Measurements from ENCODE around the gene IFNA8.

IFNA8 gene

DNA sequence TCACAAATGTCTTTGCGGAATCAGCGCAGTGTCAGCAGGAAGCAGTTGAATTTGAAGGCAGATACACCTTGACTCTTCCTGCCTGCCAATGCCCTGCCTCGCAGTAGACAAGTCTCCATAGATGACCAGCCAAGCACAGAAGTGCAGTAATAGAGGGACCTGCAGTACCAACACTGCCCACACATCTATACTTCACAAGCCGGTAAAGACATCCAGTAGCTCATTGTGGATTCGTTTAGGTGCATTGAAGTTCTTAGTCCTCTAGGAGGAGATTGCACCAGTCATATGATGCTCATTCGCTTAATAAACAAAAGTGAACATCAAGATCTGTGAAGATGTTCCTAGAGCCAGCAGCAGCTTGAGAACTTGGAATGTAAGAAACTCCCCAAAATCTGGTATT, 16.6 kb upstream of the IFNA8 start:
- no peak overlapping the region for H3K9ac ChIP-seq (ENCODE audit: low read length)
- H3K27ac ChIP-seq (ENCODE audit: low read depth, low read length), result no peak overlapping the region
- TF ChIP-seq, protein P1, sequence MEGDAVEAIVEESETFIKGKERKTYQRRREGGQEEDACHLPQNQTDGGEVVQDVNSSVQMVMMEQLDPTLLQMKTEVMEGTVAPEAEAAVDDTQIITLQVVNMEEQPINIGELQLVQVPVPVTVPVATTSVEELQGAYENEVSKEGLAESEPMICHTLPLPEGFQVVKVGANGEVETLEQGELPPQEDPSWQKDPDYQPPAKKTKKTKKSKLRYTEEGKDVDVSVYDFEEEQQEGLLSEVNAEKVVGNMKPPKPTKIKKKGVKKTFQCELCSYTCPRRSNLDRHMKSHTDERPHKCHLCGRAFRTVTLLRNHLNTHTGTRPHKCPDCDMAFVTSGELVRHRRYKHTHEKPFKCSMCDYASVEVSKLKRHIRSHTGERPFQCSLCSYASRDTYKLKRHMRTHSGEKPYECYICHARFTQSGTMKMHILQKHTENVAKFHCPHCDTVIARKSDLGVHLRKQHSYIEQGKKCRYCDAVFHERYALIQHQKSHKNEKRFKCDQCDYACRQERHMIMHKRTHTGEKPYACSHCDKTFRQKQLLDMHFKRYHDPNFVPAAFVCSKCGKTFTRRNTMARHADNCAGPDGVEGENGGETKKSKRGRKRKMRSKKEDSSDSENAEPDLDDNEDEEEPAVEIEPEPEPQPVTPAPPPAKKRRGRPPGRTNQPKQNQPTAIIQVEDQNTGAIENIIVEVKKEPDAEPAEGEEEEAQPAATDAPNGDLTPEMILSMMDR (IDR thresholded peaks at IDR 0.05; ENCODE audit: insufficient read depth, low read length, poor library complexity, severe bottlenecking), result no peak
- no peak for TF ChIP-seq EZH2phosphoT487 (conservative IDR thresholded peaks at IDR 0.05; ENCODE audit: low read length)
- no peaks in the 10 kb centered on the region for H3K27me3 ChIP-seq (ENCODE audit: low read length)
- H3K79me2 ChIP-seq (ENCODE audit: insufficient read depth, low read length), result no peaks in the 10 kb centered on the region
- H3K36me3 ChIP-seq (ENCODE audit: low read length), result no peaks in the 10 kb centered on the region
- no peak overlapping the region for H3K4me3 ChIP-seq (ENCODE audit: insufficient read depth, low read length, poor library complexity, severe bottlenecking)
- no peak overlapping the region for H2AFZ ChIP-seq (ENCODE audit: low read depth, low read length, severe bottlenecking)
- H3K4me2 ChIP-seq (ENCODE audit: low read depth, low read length, poor library complexity, severe bottlenecking), result no peak overlapping the region
- no peaks in the 10 kb centered on the region for H4K20me1 ChIP-seq (ENCODE audit: low read depth, low read length)
- H3F3A ChIP-seq (ENCODE audit: insufficient read depth), result no peaks in the 10 kb centered on the region
- no peaks in the 10 kb centered on the region for H3K9me2 ChIP-seq (replicated peaks; ENCODE audit: insufficient read depth, low read length)
- no peaks in the 10 kb centered on the region for H3K9me3 ChIP-seq (ENCODE audit: insufficient read depth, low read length)

- Histone ChIP-seq H3K27ac (ENCODE audit: low read depth, low read length) (no peak overlapping the region), H3K79me2 (ENCODE audit: insufficient read depth, low read length) (no peaks in the 10 kb centered on the region), H3K9me2 (replicated peaks; ENCODE audit: insufficient read depth, low read length) (no peaks in the 10 kb centered on the region), H2AFZ (ENCODE audit: low read depth, low read length, severe bottlenecking) (no peak overlapping the region), H3K4me2 (ENCODE audit: low read depth, low read length, poor library complexity, severe bottlenecking) (no peak overlapping the region), H4K20me1 (ENCODE audit: low read depth, low read length) (no peaks in the 10 kb centered on the region), H3K27me3 (ENCODE audit: low read length) (no peaks in the 10 kb centered on the region), H3K36me3 (ENCODE audit: low read length) (no peaks in the 10 kb centered on the region), H3K4me3 (ENCODE audit: insufficient read depth, low read length, poor library complexity, severe bottlenecking) (no peak overlapping the region), H3K9me3 (ENCODE audit: insufficient read depth, low read length) (no peaks in the 10 kb centered on the region), H3K9ac (ENCODE audit: low read length) (no peak overlapping the region), H3F3A (ENCODE audit: insufficient read depth) (no peaks in the 10 kb centered on the region)
- TF ChIP-seq EZH2phosphoT487 (conservative IDR thresholded peaks at IDR 0.05; ENCODE audit: low read length), result no peak
- TF ChIP-seq, protein P1 (IDR thresholded peaks at IDR 0.05; ENCODE audit: insufficient read depth, low read length, poor library complexity, severe bottlenecking), result peak; percentile 73
Measured at GRCh38 chr9:21395778-21396717, 12.9 kb upstream of the IFNA8 start.

GRCh38 chr9:21398955-21399489, 9.9 kb upstream of the IFNA8 start:
- no peaks in the 10 kb centered on the region for H3K9me3 ChIP-seq (ENCODE audit: insufficient read depth, low read length)
- H3K36me3 ChIP-seq (ENCODE audit: low read length), result no peaks in the 10 kb centered on the region
- H3K4me3 ChIP-seq (ENCODE audit: insufficient read depth, low read length, poor library complexity, severe bottlenecking), result no peak overlapping the region
- no peaks in the 10 kb centered on the region for H3F3A ChIP-seq (ENCODE audit: insufficient read depth)
- no peaks in the 10 kb centered on the region for H3K79me2 ChIP-seq (ENCODE audit: insufficient read depth, low read length)
- no peaks in the 10 kb centered on the region for H3K9me2 ChIP-seq (replicated peaks; ENCODE audit: insufficient read depth, low read length)
- TF ChIP-seq, protein P1 (IDR thresholded peaks at IDR 0.05; ENCODE audit: insufficient read depth, low read length, poor library complexity, severe bottlenecking), result no peak
- TF ChIP-seq EZH2phosphoT487 (conservative IDR thresholded peaks at IDR 0.05; ENCODE audit: low read length), result no peak
- H3K27ac ChIP-seq (ENCODE audit: low read depth, low read length), result no peak overlapping the region
- H2AFZ ChIP-seq (ENCODE audit: low read depth, low read length, severe bottlenecking), result no peak overlapping the region
- H3K9ac ChIP-seq (ENCODE audit: low read length), result no peak overlapping the region
- no peaks in the 10 kb centered on the region for H4K20me1 ChIP-seq (ENCODE audit: low read depth, low read length)
- H3K27me3 ChIP-seq (ENCODE audit: low read length), result no peaks in the 10 kb centered on the region
- no peak overlapping the region for H3K4me2 ChIP-seq (ENCODE audit: low read depth, low read length, poor library complexity, severe bottlenecking)

All from SU-DHL-6 (cell line).